AG09309 (cell line): ENCODE results near the gene SNCAIP.

Source experiments
- DNase-seq: peaks from one replicate; pipeline ENCODE4 v3.0.0-alpha.2; 2010; ENCODE audit warnings: low read depth
- H3K4me3 ChIP-seq: 2 replicates; pipeline ENCODE4 v1.5.1; 2011; ENCODE audit warnings: mild to moderate bottlenecking, low read depth, low read length, moderate library complexity; ENCODE audit not compliant: control insufficient read depth
- CTCF ChIP-seq: IDR thresholded peaks from 2 replicates; pipeline ENCODE4 v1.5.1; 2011; ENCODE audit warnings: mild to moderate bottlenecking, low read depth, low read length, inconsistent platforms; ENCODE audit not compliant: insufficient read depth, control insufficient read depth; ENCODE audit errors: missing control alignments

Gene SNCAIP

DNA sequence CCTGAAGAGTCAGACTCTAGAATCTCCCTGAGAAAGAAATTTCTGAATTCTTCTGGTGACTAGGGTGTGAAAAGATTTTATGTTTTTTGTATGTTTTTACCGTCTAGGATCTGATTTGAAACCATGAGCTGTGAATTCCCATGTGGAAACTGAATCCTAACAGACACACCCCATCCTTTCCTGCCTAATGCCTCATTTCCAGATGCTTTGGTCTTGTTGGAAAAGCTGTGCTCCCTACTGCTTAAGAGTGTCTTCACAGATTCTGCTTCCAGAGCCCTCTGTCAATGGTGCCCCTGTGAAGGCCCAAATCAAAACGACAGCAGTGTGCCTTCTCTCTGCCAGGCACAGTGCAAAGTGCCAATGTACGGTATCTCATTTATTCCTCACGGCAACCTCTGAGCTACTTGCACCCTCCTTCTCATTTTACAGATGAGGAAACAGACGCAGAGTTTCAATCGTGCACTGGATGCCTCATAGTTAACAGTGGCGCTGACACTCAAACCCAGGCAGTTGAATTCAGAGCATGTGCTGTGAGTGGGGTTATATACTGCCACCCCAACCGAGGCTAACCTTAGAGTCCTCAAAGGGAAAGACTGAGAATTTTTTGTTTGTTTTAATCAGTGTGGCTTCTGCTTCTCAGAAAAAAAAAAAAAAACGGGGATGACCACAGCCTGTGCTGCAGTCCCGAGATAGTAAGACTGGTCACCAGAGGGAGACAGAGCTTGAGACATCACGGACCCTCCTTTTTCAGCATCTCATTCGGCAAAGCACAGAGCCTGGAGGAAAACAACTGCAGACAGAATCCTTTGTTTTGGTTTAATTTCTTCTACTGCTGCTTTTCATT lies 188.4 kb downstream of the SNCAIP start:
- DNase-seq, result peak; percentile 24
- peak; percentile 74 for TF ChIP-seq CTCF
- no peak overlapping the region for H3K4me3 ChIP-seq

GRCh38 chr5:122501089-122501435 lies 189.0 kb downstream of the SNCAIP start:
- H3K4me3 ChIP-seq, result no peak overlapping the region
- no peak for TF ChIP-seq CTCF
- DNase-seq, result no peak

GRCh38 chr5:122507045-122507444 lies 195.0 kb downstream of the SNCAIP start:
- no peak for TF ChIP-seq CTCF
- DNase-seq, result no peak
- no peak overlapping the region for H3K4me3 ChIP-seq

DNA sequence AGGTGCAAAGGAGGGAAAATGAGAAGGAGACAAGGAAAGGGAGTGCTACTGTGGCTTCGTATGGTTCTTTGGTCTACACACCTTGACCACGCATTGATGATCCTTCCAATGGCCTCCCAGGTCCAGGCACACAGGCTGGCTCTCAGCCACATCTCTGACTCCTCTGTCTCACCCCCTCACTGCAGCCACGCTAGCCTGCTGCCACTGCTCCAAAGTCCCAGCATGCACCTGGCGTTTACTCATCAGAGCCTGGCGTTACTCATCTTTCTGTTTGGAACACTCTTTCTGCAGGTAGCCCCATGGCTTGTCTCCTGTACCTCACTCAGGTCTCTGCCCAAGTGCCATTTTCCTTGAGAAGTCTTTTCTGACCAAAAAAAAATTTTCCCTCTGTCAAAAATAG lies 195.5 kb downstream of the SNCAIP start:
- TF ChIP-seq CTCF, result no peak
- no peak for DNase-seq
- H3K4me3 ChIP-seq, result no peak overlapping the region

DNA sequence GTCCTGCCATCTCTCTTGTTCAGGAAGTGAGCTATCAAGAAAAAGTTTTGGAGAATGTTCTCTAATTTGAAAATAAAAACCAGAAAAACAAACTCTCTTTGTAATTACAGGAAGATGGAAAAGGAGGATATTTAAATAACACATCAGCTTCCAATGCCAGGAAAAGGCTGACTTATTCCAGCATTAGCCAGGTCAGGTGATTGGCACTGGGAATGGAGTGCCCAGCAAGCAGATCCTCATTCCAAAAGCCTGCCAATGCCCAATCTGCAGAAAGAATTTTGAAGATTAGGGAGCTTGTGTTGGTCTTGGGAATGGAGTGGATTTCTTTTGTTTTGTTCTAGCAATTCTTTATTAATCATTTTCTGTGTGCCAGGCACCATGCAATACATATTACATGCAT lies 196.6 kb downstream of the SNCAIP start:
- DNase-seq, result no peak
- H3K4me3 ChIP-seq, result no peak overlapping the region
- no peak for TF ChIP-seq CTCF
